ENCODE data around the gene FLNC. TPM values are rescaled to one million over a fixed set of nuclear protein-coding genes. Genes with fewer than 3 reads are reported as not detected.

Gene FLNC
- total RNA-seq, 1 donor from 2014 or later = 241 TPM

DNA sequence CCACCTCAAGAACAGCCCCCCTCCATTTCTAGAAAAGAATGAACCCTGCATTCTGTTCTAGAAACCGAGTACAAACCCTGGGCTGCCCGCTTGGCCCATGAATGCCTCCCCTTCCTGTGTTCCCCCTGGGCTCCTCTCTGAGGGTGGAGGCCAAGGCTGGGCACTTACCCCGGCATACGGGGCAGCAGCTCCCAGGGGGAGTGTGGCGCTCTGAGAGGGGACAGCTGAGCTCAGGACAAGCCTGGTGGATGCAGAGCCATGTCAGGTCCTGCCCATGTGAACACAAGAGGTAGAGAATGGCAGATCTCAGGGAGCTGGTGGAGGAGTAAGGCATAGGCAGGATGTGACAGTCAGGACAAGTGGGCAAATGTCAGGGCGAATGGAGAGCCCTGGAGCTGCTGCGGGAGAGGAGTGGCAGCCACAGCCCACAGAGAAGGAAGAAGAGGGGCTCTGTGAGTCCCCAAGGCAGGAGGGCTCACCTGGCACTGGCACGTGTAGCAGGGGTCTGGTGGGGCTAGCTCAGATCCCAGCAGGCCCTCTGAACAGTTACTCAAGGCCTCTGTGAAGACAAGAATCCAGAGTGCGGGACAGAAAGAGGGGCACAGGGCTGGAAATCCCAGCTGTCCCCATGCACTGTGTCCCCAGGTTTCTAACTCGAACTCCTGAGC is 51.4 kb downstream of the FLNC start:
- Mint-ChIP-seq H3K36me3 (ENCODE audit: unreplicated experiment) (no peaks in the 10 kb centered on the region), H3K4me3 (ENCODE audit: unreplicated experiment) (peak overlapping the region; percentile 52), H3K4me1 (ENCODE audit: low read depth, unreplicated experiment) (peaks cover 9% of the 10 kb centered on the region), H3K27me3 (ENCODE audit: unreplicated experiment) (peaks cover 9% of the 10 kb centered on the region), H3K9me3 (ENCODE audit: unreplicated experiment) (peaks cover 12% of the 10 kb centered on the region), H3K27ac (ENCODE audit: unreplicated experiment) (no peak overlapping the region)
- DNase-seq = no peak
- TF ChIP-seq, protein P1, sequence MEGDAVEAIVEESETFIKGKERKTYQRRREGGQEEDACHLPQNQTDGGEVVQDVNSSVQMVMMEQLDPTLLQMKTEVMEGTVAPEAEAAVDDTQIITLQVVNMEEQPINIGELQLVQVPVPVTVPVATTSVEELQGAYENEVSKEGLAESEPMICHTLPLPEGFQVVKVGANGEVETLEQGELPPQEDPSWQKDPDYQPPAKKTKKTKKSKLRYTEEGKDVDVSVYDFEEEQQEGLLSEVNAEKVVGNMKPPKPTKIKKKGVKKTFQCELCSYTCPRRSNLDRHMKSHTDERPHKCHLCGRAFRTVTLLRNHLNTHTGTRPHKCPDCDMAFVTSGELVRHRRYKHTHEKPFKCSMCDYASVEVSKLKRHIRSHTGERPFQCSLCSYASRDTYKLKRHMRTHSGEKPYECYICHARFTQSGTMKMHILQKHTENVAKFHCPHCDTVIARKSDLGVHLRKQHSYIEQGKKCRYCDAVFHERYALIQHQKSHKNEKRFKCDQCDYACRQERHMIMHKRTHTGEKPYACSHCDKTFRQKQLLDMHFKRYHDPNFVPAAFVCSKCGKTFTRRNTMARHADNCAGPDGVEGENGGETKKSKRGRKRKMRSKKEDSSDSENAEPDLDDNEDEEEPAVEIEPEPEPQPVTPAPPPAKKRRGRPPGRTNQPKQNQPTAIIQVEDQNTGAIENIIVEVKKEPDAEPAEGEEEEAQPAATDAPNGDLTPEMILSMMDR (IDR thresholded peaks at IDR 0.05; ENCODE audit: partially characterized antibody, unreplicated experiment) = no peak

DNA sequence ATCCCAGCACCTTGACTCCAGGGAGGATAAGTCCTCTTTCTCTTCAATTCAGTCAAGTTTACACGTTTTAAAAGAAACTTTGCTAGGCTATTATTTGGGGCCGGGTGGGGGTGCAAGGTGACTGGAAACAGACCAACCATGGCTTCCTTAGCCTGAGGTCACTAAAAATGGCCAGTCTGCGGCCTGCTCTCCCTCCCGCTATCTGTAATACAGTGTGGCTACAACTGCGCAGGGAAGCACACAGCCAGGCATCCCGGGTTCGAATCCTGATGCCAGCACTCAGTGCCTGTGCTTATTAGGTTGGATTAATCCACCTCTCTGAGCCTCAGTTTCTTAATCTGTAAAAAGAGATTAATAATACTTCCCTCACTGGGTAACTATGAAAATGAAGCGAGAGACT is 51.9 kb downstream of the FLNC start:
- H3K4me3 Mint-ChIP-seq (ENCODE audit: unreplicated experiment) = no peak overlapping the region
- H3K27me3 Mint-ChIP-seq (ENCODE audit: unreplicated experiment) = peaks cover 9% of the 10 kb centered on the region

DNA sequence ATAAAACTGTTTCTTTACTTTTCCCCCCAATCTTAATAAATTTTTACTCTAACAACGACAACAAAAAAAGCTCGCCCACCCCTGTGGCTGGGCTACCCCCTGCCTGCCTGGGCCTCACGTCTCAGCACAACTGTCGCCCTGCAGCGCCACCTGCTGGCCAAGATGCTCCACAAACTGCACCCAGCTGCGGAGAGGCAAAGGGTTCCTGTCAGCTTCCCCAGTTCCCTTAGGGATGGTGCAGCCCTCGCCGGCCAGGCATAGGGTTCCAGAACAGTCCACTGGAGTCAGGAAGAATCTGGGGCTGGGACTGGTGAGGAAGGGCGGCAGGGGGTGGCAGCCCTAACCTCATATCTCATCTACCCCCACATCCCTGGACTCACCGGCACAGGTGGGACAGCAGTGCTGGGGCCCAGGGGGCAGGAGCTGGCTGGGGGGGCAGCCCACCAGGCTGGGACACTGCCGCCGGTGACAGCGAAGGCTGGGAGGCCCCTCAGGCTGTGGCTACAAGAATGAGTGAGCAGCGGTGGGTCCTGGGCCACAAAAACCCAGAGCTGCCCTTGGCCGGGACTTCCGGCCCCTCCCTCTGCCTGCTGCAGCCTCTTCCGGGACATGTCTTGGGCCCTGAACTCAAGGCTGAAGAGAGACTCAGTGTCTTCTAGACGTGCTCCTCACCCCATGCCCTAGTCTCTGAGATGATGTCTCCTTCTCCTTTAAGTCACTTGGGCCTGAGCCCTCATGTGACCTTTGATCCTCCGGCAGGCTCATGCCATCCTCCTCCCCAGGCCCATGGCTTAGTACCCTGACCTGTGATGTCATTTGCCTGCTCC is 53.6 kb downstream of the FLNC start:
- Mint-ChIP-seq H3K4me1 (ENCODE audit: low read depth, unreplicated experiment) (peaks cover 9% of the 10 kb centered on the region), H3K27me3 (ENCODE audit: unreplicated experiment) (peaks cover 9% of the 10 kb centered on the region), H3K36me3 (ENCODE audit: unreplicated experiment) (no peaks in the 10 kb centered on the region), H3K9me3 (ENCODE audit: unreplicated experiment) (peaks cover 12% of the 10 kb centered on the region), H3K27ac (ENCODE audit: unreplicated experiment) (no peak overlapping the region), H3K4me3 (ENCODE audit: unreplicated experiment) (no peak overlapping the region)
- DNase-seq = peak; percentile 90
- TF ChIP-seq, protein P1 (IDR thresholded peaks at IDR 0.05; ENCODE audit: partially characterized antibody, unreplicated experiment) = peak; percentile 99

More for the DNA sequence above, 51.9 kb downstream of the FLNC start:
- Mint-ChIP-seq H3K9me3 (ENCODE audit: unreplicated experiment) (peaks cover 12% of the 10 kb centered on the region), H3K4me1 (ENCODE audit: low read depth, unreplicated experiment) (peaks cover 9% of the 10 kb centered on the region), H3K36me3 (ENCODE audit: unreplicated experiment) (no peaks in the 10 kb centered on the region), H3K27ac (ENCODE audit: unreplicated experiment) (no peak overlapping the region)
- TF ChIP-seq, protein P1 (IDR thresholded peaks at IDR 0.05; ENCODE audit: partially characterized antibody, unreplicated experiment) = no peak
- no peak for DNase-seq

DNA sequence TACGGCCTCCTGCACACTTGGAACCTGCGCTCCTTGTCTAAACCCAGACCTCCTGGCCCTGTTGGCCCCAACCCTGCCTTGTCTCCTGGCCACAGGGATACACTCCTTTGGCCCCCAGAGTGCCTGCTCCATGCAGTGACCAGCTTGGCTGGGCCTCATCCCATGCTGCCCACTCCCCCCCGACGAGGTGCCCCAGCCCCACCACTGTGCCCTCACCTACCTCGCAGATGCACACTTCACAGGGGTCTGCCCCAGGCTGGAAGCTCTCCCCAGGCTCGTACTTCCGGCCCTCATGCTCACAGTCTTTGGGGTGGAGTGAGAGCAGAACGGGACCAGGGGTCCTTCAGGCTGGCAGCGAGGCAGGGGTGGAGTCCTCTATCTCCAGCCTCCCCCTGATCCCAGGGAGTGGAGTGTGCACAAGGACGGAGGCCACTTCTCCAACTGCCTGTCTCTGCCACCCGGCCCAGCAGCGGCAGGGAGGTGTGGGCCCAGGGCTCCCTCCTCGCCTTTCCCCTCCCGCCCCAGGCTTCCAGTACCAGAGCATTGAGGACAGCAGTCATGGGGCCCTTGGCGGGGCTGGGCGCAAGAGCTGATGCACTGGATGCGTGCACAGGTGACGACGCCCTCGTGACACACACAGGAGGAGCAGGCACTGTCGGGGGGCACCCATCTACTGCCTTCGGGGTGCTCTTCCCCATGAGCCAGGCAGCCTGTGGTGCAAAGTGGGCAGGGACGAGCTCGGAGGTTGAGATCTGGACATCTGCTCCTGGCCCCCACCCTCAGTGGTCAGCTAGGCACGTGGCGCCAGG is 54.6 kb downstream of the FLNC start:
- TF ChIP-seq, protein P1 (IDR thresholded peaks at IDR 0.05; ENCODE audit: partially characterized antibody, unreplicated experiment) = no peak
- Mint-ChIP-seq H3K27ac (ENCODE audit: unreplicated experiment) (no peak overlapping the region), H3K9me3 (ENCODE audit: unreplicated experiment) (peaks cover 13% of the 10 kb centered on the region), H3K4me1 (ENCODE audit: low read depth, unreplicated experiment) (peaks cover 9% of the 10 kb centered on the region), H3K4me3 (ENCODE audit: unreplicated experiment) (no peak overlapping the region), H3K36me3 (ENCODE audit: unreplicated experiment) (no peaks in the 10 kb centered on the region), H3K27me3 (ENCODE audit: unreplicated experiment) (peaks cover 9% of the 10 kb centered on the region)
- no peak for DNase-seq

Data from glutamatergic neuron (in vitro differentiated cells).